GM18498 (cell line): ENCODE results near the gene PCAT7.

Experiments
- ATAC-seq: cut with Tn5 transposase; IDR thresholded peaks from one replicate; pipeline ENCODE4 v1.9.1; 2021; ENCODE audit warnings: mild to moderate bottlenecking, moderate library complexity; ENCODE audit not compliant: unreplicated experiment

PCAT7 gene

GRCh38 chr9:94600715-94601114, 45.8 kb downstream of the PCAT7 start:
- no peak for ATAC-seq

- ATAC-seq, result no peak
Observed at GRCh38 chr9:94602666-94603065, 47.8 kb downstream of the PCAT7 start.

GRCh38 chr9:94603259-94604160, 48.6 kb downstream of the PCAT7 start:
- ATAC-seq, result no peak

GRCh38 chr9:94606646-94607422, 52.0 kb downstream of the PCAT7 start:
- no peak for ATAC-seq

- ATAC-seq, result no peak
Observed at GRCh38 chr9:94607423-94607691, 52.5 kb downstream of the PCAT7 start.

GRCh38 chr9:94610181-94610606, 55.3 kb downstream of the PCAT7 start:
- ATAC-seq, result no peak

- no peak for ATAC-seq
Observed at GRCh38 chr9:94611638-94612068, 56.8 kb downstream of the PCAT7 start.

- no peak for ATAC-seq
Observed at GRCh38 chr9:94612071-94612470, 57.2 kb downstream of the PCAT7 start.

GRCh38 chr9:94613003-94613402, 58.1 kb downstream of the PCAT7 start:
- no peak for ATAC-seq

- ATAC-seq, result no peak
Observed at GRCh38 chr9:94619026-94619425, 64.1 kb downstream of the PCAT7 start.
